ENCODE data around the gene TNFSF13. TPM values are rescaled to one million over a fixed set of nuclear protein-coding genes. Genes with fewer than 3 reads are reported as not detected.

Gene TNFSF13
- total RNA-seq, 1 experiment from 2014 or later = 46.4 TPM

DNA sequence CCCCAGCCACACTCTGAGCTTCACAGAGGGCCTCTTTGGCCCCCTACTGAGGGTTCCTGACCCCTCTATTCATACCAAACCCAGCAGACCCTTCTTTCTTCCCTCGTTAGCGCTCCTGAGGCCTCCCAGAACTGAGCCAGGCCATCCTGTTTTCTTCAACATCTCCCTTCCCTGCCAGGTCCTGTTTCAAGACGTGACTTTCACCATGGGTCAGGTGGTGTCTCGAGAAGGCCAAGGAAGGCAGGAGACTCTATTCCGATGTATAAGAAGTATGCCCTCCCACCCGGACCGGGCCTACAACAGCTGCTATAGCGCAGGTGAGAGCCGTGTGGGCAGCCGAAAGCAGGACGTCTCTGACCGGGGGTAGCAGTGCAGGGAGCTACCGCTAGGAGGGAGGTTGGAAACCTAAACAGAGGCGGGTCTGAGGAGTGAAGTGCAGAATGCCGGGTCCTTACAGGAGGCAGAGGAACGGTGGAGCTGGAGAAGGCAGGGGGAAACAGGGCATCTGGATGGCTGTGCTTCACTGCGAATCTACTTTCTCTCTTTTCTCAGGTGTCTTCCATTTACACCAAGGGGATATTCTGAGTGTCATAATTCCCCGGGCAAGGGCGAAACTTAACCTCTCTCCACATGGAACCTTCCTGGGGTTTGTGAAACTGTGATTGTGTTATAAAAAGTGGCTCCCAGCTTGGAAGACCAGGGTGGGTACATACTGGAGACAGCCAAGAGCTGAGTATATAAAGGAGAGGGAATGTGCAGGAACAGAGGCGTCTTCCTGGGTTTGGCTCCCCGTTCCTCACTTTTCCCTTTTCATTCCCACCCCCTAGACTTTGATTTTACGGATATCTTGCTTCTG lies 1.9 kb downstream of the TNFSF13 start:
- BruUV-seq (replicated peaks) = no TSS peak
- intact Hi-C loops (cut with micrococcal nuclease; ENCODE audit: unreplicated experiment) = loop anchor here (1.0 kb wide), 5 partner anchors 29 to 280 kb away; no protein-coding TSS in a partner anchor
- POLR2A ChIA-PET (ENCODE audit: unreplicated experiment) = interaction anchor here (0.5 to 0.7 kb wide), 4 partner anchors 55 to 204 kb away, joined by 3 to 9 read pairs (median 4); no protein-coding TSS in a partner anchor
- Histone ChIP-seq H3K27ac (no peak overlapping the region), H3F3A (ENCODE audit: insufficient read depth, low read depth) (no peaks in the 10 kb centered on the region), H3K36me3 (ENCODE audit: low read depth) (no peaks in the 10 kb centered on the region), H3K4me3 (peak overlapping the region; percentile 92; the same call in 1 of the 2 replicates), H3K27me3 (ENCODE audit: insufficient read depth, low read depth) (no peaks in the 10 kb centered on the region), H4K20me1 (ENCODE audit: insufficient read depth) (no peaks in the 10 kb centered on the region), H2AFZ (no peak overlapping the region), H3K4me2 (peak overlapping the region; percentile 97), H3K4me1 (replicated peaks; ENCODE audit: insufficient read depth) (peaks cover 9% of the 10 kb centered on the region), H3K79me2 (ENCODE audit: low read depth) (peaks cover 25% of the 10 kb centered on the region), H3K9me2 (ENCODE audit: insufficient read depth) (no peaks in the 10 kb centered on the region), H3K9me3 (ENCODE audit: insufficient read depth, low read depth) (no peaks in the 10 kb centered on the region)
- CTCF ChIA-PET = interaction anchor here (0.6 to 2.1 kb wide), 16 partner anchors 27 to 598 kb away, joined by 3 to 22 read pairs (median 4); partner anchors contain the start of genes TMEM95 and TP53
- no peak for TF ChIP-seq EZH2 (IDR thresholded peaks at IDR 0.05; ENCODE audit: low read depth)
- no peak for TF ChIP-seq CTCF (conservative IDR thresholded peaks at IDR 0.05)
- DNase-seq = no peak

GRCh38 chr17:7561028-7561575 lies 2.6 kb downstream of the TNFSF13 start:
- TSS peak; percentile 61 for BruUV-seq (replicated peaks)
- Histone ChIP-seq H2AFZ (peak overlapping the region; percentile 85), H3K4me2 (peak overlapping the region; percentile 97), H3K27ac (peak overlapping the region; percentile 60), H3F3A (ENCODE audit: insufficient read depth, low read depth) (no peaks in the 10 kb centered on the region), H3K79me2 (ENCODE audit: low read depth) (peaks cover 25% of the 10 kb centered on the region), H3K9me3 (ENCODE audit: insufficient read depth, low read depth) (no peaks in the 10 kb centered on the region), H3K9me2 (ENCODE audit: insufficient read depth) (no peaks in the 10 kb centered on the region), H4K20me1 (ENCODE audit: insufficient read depth) (no peaks in the 10 kb centered on the region), H3K4me3 (peak overlapping the region; percentile 92), H3K27me3 (ENCODE audit: insufficient read depth, low read depth) (no peaks in the 10 kb centered on the region), H3K4me1 (replicated peaks; ENCODE audit: insufficient read depth) (peaks cover 9% of the 10 kb centered on the region), H3K36me3 (ENCODE audit: low read depth) (no peaks in the 10 kb centered on the region)
- no peak for TF ChIP-seq EZH2 (IDR thresholded peaks at IDR 0.05; ENCODE audit: low read depth)
- peak; percentile 69 for TF ChIP-seq CTCF (conservative IDR thresholded peaks at IDR 0.05)
- DNase-seq = peak; percentile 62 to 93
- POLR2A ChIA-PET (ENCODE audit: unreplicated experiment) = interaction anchor here (0.5 to 0.7 kb wide), 5 partner anchors 54 to 232 kb away, joined by 3 to 9 read pairs (median 7); partner anchors contain the start of gene NEURL4
- CTCF ChIA-PET = interaction anchor here (0.6 to 2.1 kb wide), 17 partner anchors 26 to 598 kb away, joined by 3 to 22 read pairs (median 4); partner anchors contain the start of genes TMEM95 and TP53
- intact Hi-C loops (cut with micrococcal nuclease; ENCODE audit: unreplicated experiment) = loop anchor here (1.0 kb wide), 5 partner anchors 28 to 281 kb away; no protein-coding TSS in a partner anchor

DNA sequence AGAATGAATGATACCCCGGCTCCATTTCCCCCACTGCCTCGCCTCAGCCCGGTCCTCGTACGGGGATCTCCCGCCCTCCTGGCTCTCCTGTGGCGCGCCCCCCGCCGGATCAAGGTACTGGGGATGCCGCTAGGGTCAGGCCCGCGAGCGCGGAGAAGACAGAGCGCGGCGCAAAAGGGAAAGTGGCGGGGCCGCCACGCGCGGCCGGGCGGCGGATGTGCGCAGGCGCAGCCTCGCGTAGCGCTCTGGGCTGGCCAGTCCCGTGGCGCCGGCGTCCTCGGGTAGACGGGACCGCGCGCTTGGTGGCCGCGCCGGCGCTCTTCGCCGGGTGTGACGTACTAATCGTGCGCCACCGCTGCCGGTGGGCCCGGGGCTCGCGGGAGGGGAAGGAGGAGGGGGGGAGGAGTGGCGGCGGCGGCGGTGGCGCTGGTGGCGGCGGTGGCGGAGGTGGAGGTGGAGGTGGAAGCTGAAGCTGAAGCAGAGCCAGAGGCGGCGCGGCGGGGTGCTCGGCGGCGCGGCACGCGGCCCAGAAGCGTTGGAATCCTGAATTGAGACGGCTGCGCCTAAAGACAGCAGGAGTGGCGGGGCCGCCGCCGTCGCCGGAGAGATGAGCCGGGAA lies 3.1 kb downstream of the TNFSF13 start, which contains the start of gene SENP3:
SENP3 (plus strand) TSS at position 331 of the 619 bp plus-strand sequence. CDS start 1,158 bp downstream, outside the sequence.
- peak; percentile 61 to 91 for DNase-seq
- TF ChIP-seq CTCF (conservative IDR thresholded peaks at IDR 0.05) (no peak), EZH2 (IDR thresholded peaks at IDR 0.05; ENCODE audit: low read depth) (no peak)
- Histone ChIP-seq H3K4me1 (replicated peaks; ENCODE audit: insufficient read depth) (peaks cover 9% of the 10 kb centered on the region), H3F3A (ENCODE audit: insufficient read depth, low read depth) (no peaks in the 10 kb centered on the region), H2AFZ (peak within 1 kb of the TSS; percentile 85), H3K9me2 (ENCODE audit: insufficient read depth) (no peaks in the 10 kb centered on the region), H3K36me3 (ENCODE audit: low read depth) (no peaks in the 10 kb centered on the region), H4K20me1 (ENCODE audit: insufficient read depth) (no peaks in the 10 kb centered on the region), H3K79me2 (ENCODE audit: low read depth) (peaks cover 25% of the 10 kb centered on the region), H3K9me3 (ENCODE audit: insufficient read depth, low read depth) (no peaks in the 10 kb centered on the region), H3K27me3 (ENCODE audit: insufficient read depth, low read depth) (no peaks in the 10 kb centered on the region), H3K4me3 (peak within 1 kb of the TSS; percentile 92), H3K4me2 (peak within 1 kb of the TSS; percentile 97), H3K27ac (peak within 1 kb of the TSS; percentile 60)
- intact Hi-C loops (cut with micrococcal nuclease; ENCODE audit: unreplicated experiment) = loop anchor here (1.0 kb wide), 5 partner anchors 28 to 281 kb away; no protein-coding TSS in a partner anchor
- BruUV-seq (replicated peaks) = no TSS peak
- CTCF ChIA-PET = interaction anchor here (0.6 to 2.1 kb wide), 4 partner anchors 47 to 125 kb away, joined by 3 to 22 read pairs (median 5); no protein-coding TSS in a partner anchor
- POLR2A ChIA-PET (ENCODE audit: unreplicated experiment) = interaction anchor here (0.5 to 0.7 kb wide), 2 partner anchors 53 to 232 kb away, joined by 7 to 9 read pairs; partner anchors contain the start of gene NEURL4

Data from PC-9 (cell line).